ENCODE results near the gene RPS21.

DNA sequence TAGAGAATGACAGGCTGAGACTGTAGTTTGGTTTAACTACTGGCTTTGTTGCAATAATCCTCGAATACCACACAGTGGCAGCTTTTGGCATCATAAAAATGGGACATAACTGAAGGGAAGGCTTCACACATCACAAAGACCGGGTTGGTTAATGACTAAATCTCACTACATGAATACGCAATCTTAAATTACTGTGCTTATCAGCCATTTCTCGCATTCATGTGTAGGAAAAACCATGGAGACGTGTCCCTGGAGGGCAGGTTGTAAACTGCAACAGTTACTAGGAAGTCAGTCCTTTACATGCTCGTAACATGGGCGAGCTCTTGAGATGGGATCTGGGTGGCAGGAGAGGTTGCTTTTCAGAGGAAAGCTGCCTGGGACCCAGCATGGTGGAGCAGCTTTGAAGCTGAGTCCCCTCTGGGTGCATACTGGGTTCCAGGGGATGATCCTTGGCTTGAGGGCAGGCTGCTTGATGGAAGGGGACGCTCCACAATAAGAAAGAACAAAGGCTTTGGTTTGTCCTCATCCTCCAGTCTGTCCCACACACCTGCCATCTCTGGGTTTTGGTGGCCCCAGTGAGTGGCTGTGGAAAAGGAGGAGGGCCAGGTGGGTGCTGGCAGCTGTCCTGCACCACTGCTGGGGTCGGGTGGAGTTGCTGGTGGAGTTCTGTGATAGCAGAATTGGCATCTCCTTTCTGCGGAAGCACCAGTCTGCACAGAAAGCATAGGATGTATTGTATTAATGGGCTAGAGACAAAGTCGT, 2.1 kb downstream of the RPS21 start:
- TF ChIP-seq, protein P1, sequence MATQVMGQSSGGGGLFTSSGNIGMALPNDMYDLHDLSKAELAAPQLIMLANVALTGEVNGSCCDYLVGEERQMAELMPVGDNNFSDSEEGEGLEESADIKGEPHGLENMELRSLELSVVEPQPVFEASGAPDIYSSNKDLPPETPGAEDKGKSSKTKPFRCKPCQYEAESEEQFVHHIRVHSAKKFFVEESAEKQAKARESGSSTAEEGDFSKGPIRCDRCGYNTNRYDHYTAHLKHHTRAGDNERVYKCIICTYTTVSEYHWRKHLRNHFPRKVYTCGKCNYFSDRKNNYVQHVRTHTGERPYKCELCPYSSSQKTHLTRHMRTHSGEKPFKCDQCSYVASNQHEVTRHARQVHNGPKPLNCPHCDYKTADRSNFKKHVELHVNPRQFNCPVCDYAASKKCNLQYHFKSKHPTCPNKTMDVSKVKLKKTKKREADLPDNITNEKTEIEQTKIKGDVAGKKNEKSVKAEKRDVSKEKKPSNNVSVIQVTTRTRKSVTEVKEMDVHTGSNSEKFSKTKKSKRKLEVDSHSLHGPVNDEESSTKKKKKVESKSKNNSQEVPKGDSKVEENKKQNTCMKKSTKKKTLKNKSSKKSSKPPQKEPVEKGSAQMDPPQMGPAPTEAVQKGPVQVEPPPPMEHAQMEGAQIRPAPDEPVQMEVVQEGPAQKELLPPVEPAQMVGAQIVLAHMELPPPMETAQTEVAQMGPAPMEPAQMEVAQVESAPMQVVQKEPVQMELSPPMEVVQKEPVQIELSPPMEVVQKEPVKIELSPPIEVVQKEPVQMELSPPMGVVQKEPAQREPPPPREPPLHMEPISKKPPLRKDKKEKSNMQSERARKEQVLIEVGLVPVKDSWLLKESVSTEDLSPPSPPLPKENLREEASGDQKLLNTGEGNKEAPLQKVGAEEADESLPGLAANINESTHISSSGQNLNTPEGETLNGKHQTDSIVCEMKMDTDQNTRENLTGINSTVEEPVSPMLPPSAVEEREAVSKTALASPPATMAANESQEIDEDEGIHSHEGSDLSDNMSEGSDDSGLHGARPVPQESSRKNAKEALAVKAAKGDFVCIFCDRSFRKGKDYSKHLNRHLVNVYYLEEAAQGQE (IDR thresholded peaks at IDR 0.05; ENCODE audit: insufficient read depth in 1 of 2, low read depth in 2 of 2, low read length in 2 of 2): no peak
- TF ChIP-seq POLR2AphosphoS5 (IDR thresholded peaks at IDR 0.05; ENCODE audit: low read depth, low read length): peak; percentile 62

Data from PFSK-1 (cell line).